Liver (tissue), 2 donors: Measurements from ENCODE around the gene GHR.

ENCODE experiments used
- ATF3 ChIP-seq: IDR thresholded peaks from 2 replicates; pipeline ENCODE4 v1.6.1; 2016; ENCODE audit warnings: antibody characterized with exemption
- GABPA ChIP-seq, 2 donors: IDR thresholded peaks in 1 of 2; conservative IDR thresholded peaks in 1 of 2; 2 replicates each; pipeline ENCODE4 v1.6.1; 2016; ENCODE audit warnings: antibody characterized with exemption in 2 of 2, mild to moderate bottlenecking in 1 of 2, moderate library complexity in 1 of 2
- TF ChIP-seq, protein P1 (sequence below): IDR thresholded peaks from 2 replicates; pipeline ENCODE4 v1.6.1; 2016; ENCODE audit warnings: antibody characterized with exemption, mild to moderate bottlenecking
- donor health status: healthy.

GRCh38 chr5:42517164-42517563 is 93.9 kb downstream of the GHR start:
- TF ChIP-seq GABPA (IDR thresholded peaks at IDR 0.05 in 1 of 2, conservative IDR thresholded peaks at IDR 0.05 in 1 of 2) (no peak), ATF3 (no peak)
- TF ChIP-seq, protein P1, sequence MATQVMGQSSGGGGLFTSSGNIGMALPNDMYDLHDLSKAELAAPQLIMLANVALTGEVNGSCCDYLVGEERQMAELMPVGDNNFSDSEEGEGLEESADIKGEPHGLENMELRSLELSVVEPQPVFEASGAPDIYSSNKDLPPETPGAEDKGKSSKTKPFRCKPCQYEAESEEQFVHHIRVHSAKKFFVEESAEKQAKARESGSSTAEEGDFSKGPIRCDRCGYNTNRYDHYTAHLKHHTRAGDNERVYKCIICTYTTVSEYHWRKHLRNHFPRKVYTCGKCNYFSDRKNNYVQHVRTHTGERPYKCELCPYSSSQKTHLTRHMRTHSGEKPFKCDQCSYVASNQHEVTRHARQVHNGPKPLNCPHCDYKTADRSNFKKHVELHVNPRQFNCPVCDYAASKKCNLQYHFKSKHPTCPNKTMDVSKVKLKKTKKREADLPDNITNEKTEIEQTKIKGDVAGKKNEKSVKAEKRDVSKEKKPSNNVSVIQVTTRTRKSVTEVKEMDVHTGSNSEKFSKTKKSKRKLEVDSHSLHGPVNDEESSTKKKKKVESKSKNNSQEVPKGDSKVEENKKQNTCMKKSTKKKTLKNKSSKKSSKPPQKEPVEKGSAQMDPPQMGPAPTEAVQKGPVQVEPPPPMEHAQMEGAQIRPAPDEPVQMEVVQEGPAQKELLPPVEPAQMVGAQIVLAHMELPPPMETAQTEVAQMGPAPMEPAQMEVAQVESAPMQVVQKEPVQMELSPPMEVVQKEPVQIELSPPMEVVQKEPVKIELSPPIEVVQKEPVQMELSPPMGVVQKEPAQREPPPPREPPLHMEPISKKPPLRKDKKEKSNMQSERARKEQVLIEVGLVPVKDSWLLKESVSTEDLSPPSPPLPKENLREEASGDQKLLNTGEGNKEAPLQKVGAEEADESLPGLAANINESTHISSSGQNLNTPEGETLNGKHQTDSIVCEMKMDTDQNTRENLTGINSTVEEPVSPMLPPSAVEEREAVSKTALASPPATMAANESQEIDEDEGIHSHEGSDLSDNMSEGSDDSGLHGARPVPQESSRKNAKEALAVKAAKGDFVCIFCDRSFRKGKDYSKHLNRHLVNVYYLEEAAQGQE: peak; percentile 47
